HEK293 (cell line): ENCODE results near the gene NDUFS8.

Source experiments
- CTCF ChIP-seq: fragments of 450-650 bp; formaldehyde crosslinking; IDR thresholded peaks from 2 replicates; pipeline ENCODE4 v1.5.1; 2016; ENCODE audit warnings: missing biosample characterization, missing genetic modification characterization
- ELK4 ChIP-seq: IDR thresholded peaks from 2 replicates; pipeline ENCODE4 v1.6.1; 2011; ENCODE audit warnings: mild to moderate bottlenecking, low read depth, low read length, borderline replicate concordance
- GFI1B ChIP-seq: fragments of 450-650 bp; formaldehyde crosslinking; IDR thresholded peaks from 2 replicates; pipeline ENCODE4 v1.5.1; 2016; ENCODE audit warnings: missing biosample characterization, missing genetic modification characterization
- REST ChIP-seq: fragments of 450-650 bp; formaldehyde crosslinking; IDR thresholded peaks from 2 replicates; pipeline ENCODE4 v1.5.1; 2016; ENCODE audit warnings: missing biosample characterization, missing genetic modification characterization
- SALL2 ChIP-seq: fragments of 450-650 bp; formaldehyde crosslinking; IDR thresholded peaks from 2 replicates; pipeline ENCODE4 v1.5.0; 2017; ENCODE audit warnings: missing biosample characterization, mild to moderate bottlenecking, missing genetic modification characterization, borderline replicate concordance
- ZBTB49 ChIP-seq: fragments of 450-650 bp; formaldehyde crosslinking; IDR thresholded peaks from 2 replicates; pipeline ENCODE4 v1.5.1; 2016; ENCODE audit warnings: missing biosample characterization, missing genetic modification characterization, low read depth
- ZNF24 ChIP-seq: fragments of 450-650 bp; formaldehyde crosslinking; IDR thresholded peaks from 2 replicates; pipeline ENCODE4 v1.5.1; 2016; ENCODE audit warnings: missing biosample characterization, missing genetic modification characterization
- TF ChIP-seq, protein P1 (sequence below): fragments of 450-650 bp; formaldehyde crosslinking; IDR thresholded peaks from 2 replicates; pipeline ENCODE4 v1.5.1; 2016; ENCODE audit warnings: missing biosample characterization, missing genetic modification characterization

GRCh38 chr11:68025047-68025446, 5.4 kb upstream of the NDUFS8 start:
- TF ChIP-seq ZBTB49 (tag by site-specific recombination) (no peak), CTCF (peak; percentile 32; the same call in 1 of the 2 replicates), ELK4 (no peak), REST (tag by site-specific recombination) (no peak), SALL2 (tag by site-specific recombination) (no peak), GFI1B (no peak), ZNF24 (tag by site-specific recombination) (no peak)
- TF ChIP-seq, protein P1, sequence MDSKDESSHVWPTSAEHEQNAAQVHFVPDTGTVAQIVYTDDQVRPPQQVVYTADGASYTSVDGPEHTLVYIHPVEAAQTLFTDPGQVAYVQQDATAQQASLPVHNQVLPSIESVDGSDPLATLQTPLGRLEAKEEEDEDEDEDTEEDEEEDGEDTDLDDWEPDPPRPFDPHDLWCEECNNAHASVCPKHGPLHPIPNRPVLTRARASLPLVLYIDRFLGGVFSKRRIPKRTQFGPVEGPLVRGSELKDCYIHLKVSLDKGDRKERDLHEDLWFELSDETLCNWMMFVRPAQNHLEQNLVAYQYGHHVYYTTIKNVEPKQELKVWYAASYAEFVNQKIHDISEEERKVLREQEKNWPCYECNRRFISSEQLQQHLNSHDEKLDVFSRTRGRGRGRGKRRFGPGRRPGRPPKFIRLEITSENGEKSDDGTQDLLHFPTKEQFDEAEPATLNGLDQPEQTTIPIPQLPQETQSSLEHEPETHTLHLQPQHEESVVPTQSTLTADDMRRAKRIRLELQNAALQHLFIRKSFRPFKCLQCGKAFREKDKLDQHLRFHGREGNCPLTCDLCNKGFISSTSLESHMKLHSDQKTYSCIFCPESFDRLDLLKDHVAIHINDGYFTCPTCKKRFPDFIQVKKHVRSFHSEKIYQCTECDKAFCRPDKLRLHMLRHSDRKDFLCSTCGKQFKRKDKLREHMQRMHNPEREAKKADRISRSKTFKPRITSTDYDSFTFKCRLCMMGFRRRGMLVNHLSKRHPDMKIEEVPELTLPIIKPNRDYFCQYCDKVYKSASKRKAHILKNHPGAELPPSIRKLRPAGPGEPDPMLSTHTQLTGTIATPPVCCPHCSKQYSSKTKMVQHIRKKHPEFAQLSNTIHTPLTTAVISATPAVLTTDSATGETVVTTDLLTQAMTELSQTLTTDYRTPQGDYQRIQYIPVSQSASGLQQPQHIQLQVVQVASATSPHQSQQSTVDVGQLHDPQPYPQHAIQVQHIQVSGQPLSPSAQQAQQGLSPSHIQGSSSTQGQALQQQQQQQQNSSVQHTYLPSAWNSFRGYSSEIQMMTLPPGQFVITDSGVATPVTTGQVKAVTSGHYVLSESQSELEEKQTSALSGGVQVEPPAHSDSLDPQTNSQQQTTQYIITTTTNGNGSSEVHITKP (tag by site-specific recombination), result no peak
